Lower leg skin (tissue), 3 donors: ENCODE measurements around the gene MIPEP.

Experiments used
- CTCF ChIP-seq, 3 donors: fragments of 450-650 bp; IDR thresholded peaks; one replicate each; pipeline ENCODE4 v1.5.1; 2016; ENCODE audit warnings: antibody characterized with exemption in 3 of 3, mild to moderate bottlenecking in 3 of 3, moderate library complexity in 2 of 3
- POLR2A ChIP-seq, 2 donors: fragments of 450-650 bp; IDR thresholded peaks; one replicate each; pipeline ENCODE4 v1.6.1; 2016 to 2017; ENCODE audit warnings: antibody characterized with exemption in 2 of 2, mild to moderate bottlenecking in 1 of 2, moderate library complexity in 1 of 2

DNA sequence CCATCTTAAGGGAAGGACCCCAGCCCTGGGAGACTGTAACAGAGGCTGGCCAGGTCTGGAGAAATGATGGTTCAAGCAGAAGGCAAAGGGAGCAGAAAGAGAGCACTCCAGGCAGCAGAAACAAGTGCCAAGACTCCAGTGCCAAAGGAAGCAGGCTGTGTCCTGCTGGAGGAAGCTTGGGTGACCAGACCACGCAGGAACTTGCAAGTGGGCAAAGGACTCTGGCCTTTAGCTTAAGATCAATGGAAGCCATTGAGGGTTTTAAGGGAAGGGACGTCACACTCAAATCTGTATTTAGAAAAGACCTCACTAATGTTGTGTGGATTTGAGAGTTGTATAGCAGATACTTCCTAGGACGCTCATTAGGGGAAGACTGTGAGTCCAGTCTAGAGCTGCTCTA, 95.5 kb downstream of the MIPEP start:
- no peak for TF ChIP-seq POLR2A (IDR thresholded peaks at IDR 0.05)
- no peak for TF ChIP-seq CTCF (IDR thresholded peaks at IDR 0.05)
